ENCODE data around the gene SHF.
A peak's percentile ranks its signal among the peaks of the same experiment; 100 is the strongest.

The SHF gene

DNA sequence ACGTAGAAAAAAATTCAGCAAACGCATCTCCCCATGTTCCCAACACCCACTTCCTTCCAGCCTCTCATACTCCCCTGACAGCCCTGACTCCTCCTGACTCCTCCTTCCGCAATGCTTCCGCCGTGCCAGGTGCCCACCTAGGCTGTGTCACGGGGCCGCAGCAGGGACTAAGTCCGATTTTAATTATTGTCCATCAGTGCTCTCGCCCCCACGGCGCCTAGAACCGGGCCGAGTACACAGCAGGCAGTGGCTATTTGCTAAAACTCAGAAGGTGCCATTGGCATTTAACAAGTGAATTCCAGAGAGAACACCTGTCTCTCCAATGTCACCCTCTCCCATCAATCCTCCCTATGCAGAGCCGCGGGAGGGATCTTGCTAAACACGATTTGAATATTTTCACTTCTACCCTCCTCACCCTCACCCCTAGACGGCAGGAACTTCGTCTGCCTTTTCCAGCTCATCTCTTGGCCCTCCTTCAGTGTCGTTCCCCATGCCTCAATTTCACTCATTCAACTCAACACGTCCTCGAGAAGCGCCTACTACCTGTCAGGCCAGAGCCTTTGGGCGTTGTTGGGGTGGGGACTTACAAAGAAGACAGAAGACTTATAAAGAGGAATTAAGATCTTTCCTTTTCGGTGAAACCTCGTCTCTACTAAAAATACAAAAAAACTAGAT lies 11.5 kb upstream of the SHF start:
- no peak for DNase-seq (ENCODE audit: low read depth)

DNA sequence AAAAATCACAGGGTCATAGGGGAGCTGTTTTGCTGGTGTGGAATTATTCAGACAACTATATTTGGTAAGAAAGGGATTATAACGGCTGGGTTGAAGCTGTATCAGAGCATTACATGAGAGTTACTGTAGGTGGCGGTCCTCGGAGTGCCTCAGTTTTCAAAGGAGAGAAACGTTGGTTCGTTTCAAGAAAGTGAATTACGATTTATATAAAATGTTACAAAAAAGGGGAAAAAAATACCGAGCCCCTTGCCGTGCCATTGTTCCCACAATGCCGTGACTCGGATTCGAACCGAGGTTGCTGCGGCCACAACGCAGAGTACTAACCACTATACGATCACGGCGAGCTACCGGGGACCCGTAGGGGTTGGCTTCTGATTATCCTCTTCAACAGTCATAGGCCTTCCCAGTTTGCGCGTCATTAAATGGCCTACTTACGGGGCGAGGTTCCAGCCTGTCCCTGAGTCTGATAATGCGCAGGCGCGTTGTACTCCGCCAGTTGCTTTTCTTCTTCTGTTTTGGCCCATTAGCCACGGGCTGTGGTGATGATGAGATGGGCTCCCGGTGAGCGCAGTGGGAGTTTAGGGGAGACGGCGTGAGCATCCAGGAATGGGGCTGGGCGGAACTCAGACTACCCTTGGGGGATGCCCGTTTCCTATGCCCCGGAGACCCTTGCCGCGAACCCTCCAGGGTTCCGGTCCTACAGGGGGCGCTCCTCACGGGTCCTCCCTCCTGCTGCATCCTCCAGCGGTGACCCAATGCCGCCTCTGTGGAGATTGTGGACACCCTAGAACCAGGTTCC lies 10.8 kb upstream of the SHF start:
- peak; percentile 97 for DNase-seq (ENCODE audit: low read depth)

DNA sequence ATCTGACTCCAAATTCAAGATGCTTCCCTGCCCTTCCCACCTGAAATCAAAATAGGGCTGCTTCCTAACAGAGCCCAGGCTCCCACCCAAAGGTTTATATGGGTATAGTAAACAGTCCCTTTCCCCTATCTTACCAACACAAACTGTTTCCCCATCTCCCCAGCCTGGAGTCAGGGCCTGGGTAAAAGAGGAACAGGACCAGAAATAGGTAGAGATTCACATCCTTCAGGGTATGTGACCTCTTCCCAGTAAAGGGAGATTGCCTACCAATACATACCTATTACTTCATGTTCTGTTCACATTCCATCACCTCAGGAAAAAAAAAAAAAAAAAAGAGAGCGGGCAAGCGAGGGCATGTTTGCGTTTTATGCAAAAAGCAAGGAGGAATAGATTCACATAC lies 9.7 kb upstream of the SHF start:
- no peak for DNase-seq (ENCODE audit: low read depth)

DNA sequence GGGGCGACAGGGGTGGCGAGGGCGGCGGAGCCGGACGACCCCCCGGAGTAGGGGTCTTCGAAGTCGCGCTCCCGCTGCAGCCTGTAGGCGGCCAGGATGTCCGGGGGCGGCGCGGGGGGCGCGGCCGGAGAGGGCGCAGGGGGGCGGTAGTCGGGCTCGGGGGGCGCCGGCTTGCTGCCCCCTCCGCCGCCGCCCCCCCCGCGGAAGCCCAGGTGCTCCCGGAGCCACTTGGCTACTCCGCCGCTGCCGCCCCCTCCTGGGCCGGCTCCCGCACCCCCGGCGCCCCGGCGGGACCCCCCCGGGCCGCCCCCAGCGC lies 230 bp downstream of the SHF start:
- DNase-seq (ENCODE audit: low read depth): no peak

DNA sequence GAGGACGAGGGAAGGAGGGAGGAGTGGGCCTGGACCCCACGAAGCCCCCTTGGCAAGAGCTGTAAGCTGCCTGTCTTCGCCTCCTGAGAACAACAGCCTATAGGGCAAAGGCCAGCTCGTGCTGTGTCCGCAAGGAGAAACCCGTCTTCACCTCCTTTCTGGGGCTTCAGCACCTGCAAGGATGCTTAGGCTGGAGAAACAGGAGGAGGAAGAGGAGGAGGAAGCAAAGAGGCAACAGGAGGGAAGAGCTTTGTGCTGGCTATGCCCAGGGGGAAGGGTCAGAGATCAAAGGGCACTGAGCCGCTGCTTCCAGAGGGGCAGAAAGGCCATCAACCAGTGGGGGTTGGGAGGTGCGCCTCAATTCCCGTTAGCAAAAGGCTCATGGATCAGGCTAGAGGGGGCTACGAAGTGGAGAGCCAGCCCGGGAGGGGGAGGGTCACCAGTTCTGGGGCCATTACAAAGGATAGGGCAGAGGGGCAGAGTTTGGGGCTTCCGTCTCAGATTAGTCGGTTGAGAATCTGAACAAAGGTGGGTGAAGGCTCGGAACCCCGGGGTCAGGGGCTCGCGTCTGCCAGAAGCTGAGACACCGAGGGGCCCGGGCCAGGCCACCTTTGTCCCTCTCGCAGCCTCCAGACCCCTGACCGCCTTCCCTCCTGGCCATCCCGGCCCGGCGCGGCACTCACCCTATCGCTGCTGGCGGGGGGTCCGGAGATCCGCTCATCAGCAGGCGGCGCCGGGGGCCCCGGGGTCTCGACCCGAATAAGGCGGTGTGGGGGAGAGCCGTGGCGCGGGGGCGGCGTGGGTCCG lies 792 bp downstream of the SHF start:
- no peak for DNase-seq (ENCODE audit: low read depth)

DNA sequence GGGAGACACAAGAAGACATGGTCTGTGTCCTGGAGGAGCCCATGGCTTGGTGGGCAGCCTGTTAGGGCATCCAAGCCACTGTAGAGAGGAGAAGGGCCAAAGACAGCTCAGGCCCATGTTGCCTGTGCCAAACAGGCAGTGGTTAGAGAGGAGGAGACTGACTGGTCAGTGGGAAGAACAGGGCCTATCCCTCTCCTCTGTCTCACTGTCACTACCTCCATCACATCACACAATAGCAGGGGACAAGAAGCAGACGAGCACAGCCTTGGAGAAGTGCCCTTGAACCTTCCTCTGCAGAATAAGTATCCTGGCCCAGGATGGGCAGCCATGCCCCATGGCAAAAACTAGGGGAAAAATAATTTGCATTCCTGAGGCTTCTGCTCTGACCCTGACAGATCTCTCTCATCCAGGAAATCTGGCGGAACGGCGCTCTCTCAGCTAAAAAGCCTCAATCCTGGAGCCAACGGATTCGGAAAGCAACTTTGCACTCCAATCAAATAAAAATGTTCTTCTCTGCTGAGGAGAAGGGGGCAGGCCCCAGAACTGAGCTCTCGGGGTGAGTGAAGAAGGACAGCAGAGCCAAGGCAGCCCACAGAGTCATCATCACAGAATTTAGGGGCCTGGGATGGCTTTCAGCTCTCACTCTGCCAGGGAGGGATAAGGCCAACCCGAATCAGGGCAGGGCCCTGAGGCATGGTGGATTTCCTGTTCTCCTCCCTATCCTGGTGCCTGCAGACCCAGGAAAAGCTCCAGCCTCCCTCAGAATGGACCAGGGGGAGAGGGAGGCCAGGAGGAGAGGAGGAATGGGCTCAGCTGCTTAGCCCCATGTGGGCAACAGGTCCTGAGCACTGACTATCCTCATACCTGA lies 1.6 kb downstream of the SHF start:
- no peak for DNase-seq (ENCODE audit: low read depth)

DNA sequence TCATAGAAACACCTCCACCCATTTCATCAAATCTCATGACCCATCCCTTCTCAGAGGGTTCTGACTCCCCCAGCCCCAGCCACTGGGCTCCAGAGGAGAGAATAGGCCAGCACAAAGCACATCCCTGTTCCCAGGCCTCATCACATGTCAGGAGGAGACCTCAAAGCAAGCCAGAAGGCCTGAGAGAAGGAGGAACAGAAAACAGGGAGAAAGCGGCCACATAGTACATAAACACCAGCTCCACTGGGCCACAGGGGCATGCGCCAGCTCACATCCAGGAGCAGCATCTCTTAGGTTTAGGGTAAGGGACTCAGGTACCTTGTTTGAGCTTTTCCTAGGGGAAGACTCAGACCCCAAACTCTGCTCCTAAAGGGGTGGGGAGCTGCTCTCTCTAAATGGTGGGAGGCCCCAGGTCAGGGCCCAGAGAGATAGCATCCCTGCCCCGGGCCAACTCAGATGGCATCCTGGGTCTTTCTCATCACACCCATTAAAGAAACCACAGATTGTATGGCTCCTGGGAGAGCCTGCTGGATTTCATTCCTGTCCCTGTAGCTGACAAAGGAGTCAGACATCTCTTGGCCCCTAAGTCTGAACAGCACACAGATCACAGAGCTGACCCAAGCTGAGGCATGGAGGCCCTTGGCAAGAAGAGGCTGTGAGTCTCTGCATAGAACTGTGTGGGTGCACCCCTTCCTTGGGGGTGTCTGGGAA lies 2.5 kb downstream of the SHF start:
- DNase-seq (ENCODE audit: low read depth): no peak

DNA sequence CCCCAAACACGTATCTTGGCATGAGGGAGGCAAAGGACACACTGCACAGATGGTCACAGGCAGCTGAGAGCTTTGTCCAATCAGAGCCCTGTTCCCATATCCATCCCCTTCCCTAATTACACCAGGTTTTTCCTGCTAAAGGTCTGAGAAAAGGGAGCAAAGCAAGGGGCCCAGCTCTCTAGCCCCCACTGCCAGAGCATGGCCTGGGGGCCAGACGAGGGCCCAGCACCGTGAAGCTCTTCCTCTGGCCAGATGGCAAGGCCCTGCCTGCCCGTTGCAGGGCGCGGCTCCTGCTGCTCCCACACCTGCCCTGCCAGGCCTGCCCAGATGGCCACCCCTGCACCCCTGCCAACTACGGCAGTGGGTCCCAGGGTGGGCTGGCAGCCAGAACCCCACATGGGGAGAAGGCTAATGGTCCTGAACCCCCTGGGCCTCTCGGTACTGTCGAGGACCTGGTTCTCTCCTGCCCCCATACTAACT lies 3.2 kb downstream of the SHF start:
- no peak for DNase-seq (ENCODE audit: low read depth)

DNA sequence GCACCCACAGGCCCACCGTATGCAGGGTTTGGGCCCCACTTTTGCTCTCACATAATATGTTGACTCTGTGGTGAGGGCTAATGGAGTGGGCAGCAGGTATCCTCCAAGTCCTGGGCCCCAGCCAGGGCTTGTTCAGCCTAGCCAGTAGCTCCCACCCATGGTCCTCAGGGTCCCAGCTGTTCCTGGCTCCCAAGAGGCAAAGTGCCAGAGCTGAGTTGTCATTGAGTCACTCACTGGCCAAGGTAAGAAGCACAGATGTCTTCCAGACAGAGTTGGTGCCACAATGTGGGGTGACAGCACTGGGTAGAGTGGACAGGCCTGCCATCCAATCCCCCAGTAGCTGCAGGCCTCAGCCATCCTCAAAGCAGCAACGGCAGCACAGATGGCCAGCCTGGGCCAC lies 4.3 kb downstream of the SHF start:
- DNase-seq (ENCODE audit: low read depth): no peak

DNA sequence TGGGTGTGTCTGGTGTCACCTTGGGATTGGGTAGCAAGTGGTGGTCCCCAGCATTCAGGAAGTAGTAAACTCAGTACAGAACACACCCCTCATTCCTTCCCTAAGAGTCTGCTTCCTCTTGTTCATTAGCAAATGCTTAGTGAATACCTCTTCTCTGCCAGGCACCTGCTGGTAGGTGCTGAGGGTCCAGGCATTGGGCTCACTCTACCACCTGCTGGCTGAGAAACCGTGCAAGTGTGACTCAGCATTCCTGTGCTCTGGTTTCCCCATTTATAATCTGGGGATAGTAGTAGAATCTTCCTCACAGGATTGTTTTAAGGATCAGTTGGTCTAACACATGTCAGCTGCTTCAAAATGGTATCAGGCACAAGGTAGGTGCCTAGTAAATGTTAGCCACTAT lies 4.8 kb downstream of the SHF start:
- no peak for DNase-seq (ENCODE audit: low read depth)

DNA sequence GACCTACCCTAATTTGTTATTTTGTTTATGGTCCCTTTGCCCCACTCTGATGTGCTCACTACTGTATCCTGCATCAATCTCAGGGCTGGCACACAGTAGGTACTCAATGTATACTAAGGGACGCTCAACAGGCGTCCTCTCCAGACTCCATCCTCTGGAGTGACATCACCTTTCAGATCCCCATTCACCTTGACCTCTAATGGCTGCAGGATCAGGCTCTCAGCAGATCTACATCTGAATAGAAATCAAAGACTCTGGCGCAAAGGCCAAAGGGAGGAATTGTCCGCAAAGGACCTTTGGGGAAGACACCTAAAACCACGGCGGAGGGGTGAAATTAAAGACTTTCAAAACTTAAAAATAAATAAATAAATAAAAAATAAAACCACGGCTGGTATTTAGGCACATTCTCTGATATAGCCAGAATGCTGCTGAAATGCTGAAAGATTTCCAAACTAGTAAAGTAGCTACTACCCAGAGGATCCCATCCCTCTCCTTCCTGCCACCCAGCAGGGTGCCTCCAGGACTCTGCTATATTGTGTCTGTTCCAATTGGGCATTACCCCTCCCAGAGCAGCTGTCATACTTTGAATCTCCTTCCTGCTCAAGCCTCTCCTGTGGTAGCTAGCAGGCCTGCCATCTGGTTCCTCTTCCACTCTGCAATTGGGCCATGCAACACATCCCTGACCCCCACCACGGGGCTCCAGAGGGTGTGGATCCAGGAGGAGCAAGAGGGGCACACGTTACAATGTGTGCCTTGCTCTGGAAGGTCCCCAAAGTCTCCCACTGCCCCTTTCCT lies 6.1 kb downstream of the SHF start:
- DNase-seq (ENCODE audit: low read depth): no peak

DNA sequence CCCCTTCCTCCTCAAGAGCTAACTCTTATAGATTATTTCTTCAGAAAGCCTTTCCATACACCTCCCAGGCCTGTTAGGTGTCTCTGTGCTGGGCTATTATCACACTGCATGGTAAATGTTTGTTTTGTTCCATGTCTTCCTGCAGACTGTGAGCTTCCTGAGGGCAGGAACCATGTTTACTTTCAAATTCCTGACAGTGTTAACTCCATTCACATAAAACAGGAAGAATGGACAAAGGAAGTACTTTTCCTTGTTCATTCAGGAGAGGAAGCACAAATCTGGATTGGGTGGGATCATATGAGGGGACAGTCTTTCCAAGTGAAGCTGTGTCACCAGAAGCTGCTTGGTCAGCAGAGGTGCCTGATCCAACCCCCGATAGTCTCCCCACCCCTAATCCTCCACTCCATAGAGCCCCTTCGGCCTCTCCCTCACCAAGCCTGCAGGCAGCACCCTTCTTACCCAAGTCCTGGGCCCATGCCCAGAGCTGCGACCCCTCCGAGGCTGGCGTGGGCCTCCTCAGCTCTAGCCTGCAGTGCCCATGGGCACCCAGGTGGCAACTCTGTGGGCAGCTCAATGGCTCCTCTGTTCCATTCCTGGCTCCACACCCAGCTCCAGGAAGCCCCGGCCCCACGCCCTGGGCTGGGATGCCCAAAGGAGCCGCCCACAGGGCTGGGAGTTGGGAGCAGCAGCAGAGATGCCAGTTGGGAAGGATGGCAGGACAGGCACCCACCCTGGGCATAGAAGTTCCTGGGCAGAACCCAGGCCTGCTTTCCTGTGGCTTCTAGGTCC lies 6.9 kb downstream of the SHF start:
- DNase-seq (ENCODE audit: low read depth): no peak

DNA sequence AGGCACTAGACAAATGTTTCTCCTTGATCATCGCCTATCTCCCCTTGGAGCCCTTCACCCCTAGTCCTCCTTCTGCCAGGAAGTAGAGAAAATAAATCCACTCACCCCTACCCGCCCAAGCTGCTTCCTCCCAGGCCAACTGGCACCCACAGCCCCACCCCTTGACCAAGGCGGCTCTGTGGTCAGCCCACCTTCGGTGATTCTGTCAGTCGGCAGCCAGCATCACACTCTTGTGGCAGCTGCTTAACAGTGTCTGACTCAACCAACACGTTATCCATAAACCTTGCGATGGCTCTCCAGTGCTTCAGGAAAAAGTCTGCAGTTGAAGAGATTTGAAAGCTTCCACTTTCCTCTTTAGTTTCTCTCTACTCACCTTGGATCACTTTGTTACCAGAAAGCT lies 7.6 kb downstream of the SHF start:
- no peak for DNase-seq (ENCODE audit: low read depth)

DNA sequence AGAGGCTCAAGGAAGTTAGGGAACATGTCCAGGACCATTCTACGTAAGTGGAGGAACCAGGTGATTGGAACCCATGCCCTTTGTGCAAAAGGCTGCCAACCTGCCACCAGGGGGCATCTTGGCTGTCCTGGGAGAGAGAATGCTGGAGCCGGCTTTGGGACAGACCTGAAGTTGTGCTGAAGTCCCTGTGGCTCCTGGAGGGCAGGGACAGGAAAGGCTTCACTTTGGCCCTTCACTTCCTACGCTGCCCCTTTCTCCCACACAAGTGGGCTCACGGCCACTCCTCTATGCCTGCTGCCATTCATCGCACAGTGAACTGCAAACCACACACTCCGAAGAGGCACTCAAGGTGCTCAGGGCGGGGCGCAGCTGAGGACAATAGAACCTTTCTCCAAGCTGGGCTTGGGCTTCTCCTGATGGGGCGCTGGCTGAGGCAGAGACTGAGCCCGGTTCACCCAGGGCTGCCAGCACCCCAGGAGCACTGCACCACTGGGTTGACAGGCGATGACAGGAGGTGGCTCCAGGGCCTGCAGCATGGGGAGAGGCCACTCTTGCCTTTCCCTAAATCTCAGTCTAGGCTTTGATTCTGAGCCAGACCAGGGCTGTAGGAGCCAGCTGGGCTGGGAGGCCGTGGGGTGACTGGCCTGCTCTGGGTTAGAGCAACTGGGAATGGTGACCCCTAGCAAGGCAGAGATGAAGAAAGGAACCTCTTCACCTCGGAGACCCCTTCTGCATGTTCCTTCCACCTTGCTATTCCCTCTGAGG lies 8.4 kb downstream of the SHF start:
- no peak for DNase-seq (ENCODE audit: low read depth)

DNA sequence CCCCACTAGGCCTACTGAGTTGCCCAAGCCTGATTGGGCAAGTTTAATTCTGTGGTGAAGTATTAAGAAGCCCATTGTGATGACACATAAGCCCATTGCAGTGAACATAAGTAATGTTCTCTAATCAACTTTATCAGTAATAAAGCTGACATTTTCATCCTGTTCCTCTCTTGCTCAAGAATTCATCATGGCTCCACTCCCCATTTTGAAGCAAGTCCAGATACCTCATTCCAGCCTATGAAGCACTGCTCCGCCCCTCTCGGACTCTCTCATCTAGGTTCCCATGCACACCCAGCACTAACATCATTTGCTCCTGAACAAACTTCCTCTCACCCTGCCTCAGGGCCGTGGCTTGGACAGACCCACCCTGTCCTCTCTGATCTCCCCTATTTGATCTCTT lies 10.5 kb downstream of the SHF start:
- no peak for DNase-seq (ENCODE audit: low read depth)

DNA sequence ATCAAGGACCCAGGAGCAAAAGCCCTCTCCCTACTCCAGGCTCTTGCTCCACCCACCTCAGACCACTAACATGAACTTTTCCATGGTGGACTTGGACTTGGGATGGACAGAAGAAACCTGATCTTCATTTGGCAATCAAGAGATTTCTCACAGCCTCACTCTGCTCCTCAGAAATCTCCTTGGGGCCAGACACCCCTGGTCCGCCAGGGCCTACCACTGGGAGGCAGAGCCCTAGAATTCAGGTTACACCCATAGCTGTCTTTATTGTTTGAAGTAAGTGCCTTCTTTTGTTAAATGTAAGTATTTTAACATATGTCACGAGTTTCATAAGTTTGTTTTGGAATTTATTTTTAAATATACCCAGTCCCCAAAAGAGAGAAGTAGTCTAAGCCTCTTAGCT lies 13.2 kb downstream of the SHF start:
- DNase-seq (ENCODE audit: low read depth): no peak

DNA sequence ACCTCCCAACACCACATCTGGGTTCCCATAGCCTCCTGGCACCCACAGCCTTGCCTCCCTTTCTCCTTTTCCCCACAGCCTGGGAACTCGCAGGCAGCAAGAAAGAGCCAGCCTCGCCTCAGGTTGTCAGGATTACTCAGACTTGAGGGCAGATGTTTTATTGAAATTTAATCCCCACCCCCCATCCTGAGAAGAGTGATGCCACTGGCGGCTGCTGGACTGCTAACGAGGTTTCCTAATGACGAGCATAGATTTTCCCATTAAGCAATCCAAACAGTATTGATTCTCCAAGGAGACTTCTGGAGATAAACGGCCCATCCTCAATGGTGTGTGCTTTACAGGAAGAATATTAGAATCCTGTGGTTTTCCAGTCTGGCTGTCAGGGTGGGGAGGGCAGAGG lies 13.7 kb downstream of the SHF start:
- DNase-seq (ENCODE audit: low read depth): no peak

DNA sequence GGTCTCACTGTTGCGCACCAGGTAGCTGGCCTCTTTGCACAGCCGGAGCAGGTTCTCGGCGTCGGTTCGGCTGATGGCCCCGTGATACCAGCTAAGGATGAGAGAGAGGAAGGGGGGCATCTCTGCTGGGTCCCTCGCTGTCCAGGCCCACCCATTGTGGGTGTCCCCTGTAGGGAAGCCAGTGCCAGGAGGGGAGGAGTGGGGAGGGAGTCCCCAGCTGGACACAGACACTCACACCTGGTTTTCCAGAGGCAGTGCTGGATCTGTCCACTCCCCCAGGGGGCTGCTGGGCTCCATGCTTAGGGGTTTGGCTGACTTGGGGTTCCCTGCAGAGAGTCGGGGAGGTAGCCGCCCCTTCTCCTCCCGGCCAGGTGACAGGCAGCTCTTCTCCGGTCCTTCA lies 15.9 kb downstream of the SHF start:
- no peak for DNase-seq (ENCODE audit: low read depth)
